ENCODE data around the gene PANX2.

DNA sequence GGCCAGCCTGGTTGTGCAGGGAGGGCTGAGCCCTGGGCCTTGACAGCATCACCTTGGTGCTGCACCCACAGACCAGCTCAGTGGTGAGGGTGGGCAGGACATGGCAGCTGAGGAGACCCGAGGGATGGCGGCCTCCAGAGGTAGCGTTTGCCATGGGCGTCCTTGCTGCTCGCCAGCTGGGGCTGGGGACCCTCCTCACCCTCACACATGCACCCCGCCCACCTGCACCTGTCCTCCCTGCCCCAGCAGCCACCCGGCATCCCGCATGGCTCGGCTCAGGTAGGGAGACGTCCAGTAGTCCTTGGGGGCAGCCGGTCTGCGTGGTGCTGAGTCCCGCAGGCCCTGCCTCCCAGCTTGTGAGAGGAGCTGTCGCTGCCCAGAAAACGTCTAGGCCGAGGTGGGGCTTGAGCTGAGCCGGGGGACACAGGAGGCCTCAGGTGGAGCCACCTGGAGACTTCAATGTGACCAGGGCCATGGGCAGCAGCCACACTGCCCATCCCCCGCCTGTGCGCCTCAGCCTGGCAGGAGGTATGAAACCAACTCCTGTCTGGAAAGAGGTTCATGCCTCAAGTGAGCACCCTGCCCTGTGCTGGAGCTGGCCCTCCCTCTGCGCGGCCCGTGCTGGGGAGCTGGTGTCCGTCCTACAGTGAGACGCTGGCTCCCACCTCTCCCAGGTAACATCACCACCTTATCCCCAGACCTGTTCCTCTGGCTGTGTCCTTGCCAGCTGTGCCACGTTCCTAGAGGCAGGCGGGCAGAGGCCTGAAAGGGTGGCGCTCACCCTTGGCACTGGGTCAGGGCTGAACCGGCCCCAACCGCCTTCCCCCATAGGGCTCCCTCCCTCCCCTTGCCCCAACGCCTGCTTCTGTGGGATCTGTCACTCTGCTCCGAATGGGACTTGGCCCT, 11.9 kb downstream of the PANX2 start:
- TF ChIP-seq, protein P1, sequence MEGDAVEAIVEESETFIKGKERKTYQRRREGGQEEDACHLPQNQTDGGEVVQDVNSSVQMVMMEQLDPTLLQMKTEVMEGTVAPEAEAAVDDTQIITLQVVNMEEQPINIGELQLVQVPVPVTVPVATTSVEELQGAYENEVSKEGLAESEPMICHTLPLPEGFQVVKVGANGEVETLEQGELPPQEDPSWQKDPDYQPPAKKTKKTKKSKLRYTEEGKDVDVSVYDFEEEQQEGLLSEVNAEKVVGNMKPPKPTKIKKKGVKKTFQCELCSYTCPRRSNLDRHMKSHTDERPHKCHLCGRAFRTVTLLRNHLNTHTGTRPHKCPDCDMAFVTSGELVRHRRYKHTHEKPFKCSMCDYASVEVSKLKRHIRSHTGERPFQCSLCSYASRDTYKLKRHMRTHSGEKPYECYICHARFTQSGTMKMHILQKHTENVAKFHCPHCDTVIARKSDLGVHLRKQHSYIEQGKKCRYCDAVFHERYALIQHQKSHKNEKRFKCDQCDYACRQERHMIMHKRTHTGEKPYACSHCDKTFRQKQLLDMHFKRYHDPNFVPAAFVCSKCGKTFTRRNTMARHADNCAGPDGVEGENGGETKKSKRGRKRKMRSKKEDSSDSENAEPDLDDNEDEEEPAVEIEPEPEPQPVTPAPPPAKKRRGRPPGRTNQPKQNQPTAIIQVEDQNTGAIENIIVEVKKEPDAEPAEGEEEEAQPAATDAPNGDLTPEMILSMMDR (IDR thresholded peaks at IDR 0.05; ENCODE audit: low read length): no peak
- TF ChIP-seq EZH2 (optimal IDR thresholded peaks at IDR 0.05; ENCODE audit: low read depth, low read length): no peak
- TF ChIP-seq EZH2phosphoT487 (IDR thresholded peaks at IDR 0.05; ENCODE audit: low read length): no peak

Measured in MM.1S (cell line).